ENCODE results near the gene KCTD19. TPM values are rescaled to one million over a fixed set of nuclear protein-coding genes. Genes with fewer than 3 reads are reported as not detected.

KCTD19 gene
- total RNA-seq, 1 experiment from 2014 or later = 5.7 TPM

DNA sequence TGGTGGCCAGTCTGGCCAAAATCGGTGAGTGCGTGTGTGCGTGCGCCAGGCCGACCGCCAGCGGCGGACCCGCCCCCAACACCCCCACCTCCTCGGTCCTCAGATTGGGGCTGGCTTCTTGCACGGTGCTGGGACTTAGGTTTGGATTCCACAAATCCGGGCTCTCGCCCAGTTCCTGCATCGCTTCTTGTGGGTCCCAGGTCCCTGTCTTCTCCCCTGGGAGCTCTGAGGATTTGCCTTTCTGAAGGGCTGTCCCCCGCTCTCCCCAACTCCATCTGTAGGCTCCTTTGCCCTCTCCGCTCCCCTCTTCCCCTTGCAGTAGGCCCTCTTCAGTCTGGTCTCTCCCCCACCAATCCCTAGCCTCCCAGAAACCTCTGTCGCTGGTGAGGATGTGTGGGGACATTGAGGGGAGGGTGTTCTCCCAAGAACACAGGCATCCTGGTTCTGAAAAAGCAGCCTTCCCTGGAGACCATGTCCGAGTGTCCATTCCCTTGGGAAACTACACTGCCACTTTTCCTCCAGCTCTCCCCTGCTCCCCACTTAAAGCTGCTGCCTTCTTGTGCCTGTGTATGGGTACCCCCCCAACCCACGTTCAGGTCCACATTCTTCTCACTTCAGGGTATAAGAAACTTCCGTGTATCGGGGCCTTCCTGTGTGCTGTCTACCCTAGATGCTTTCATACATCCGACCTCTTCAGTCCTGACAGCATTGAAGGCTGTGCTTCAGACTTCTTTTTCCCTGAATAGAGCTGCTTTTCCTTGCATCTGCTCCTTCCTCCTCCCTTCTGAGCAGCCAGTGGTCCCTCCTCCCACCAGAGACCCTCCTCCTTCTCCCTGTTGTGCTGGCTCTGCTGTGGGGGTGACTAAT lies 77.1 kb downstream of the KCTD19 start:
- in situ Hi-C loops (cut with HindIII; ENCODE audit: low pct_unique_long_range_greater_than_20kb, low sequenced_read_pairs) = no loop called here
- DNase-seq (ENCODE audit: low read depth) = no peak

DNA sequence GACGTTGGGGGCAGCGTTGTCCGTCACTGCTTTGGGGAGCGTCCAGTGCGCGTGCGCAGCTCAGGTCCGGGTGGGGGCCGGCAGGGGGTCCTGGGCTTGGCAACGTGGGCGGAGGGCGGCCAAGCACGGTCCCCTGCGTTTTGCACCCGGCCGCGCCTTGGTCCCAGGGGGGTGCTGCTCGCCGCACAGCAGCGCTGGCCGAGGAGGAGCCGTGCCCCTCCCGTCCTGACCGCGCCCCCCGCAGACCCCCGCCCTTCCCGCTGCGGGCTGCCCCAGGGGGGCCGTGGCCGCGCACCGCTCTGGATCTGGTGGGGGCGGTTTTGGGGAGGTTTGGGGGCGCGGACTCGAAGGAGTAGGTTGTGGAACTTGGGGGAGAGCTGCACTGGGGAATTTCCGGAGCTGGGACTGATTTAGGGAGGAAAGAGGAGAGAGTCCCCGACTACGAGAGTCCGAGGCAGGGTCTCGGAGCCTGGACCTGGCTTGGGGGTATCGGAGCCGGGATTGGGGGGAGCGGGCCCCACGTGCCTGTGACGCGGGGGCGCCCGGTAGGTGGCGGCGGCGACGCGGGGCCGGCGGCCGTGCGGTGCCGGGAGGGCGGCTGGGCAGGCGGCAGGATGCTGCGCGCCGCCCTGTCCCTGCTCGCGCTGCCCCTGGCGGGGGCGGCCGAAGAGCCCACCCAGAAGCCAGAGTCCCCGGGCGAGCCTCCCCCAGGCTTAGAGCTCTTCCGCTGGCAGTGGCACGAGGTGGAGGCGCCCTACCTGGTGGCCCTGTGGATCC lies 78.0 kb downstream of the KCTD19 start, which contains the start of gene SLC9A5:
TSS of gene SLC9A5 (plus strand) at position 579 of the 777 bp plus-strand sequence. CDS start at position 615, 36 bp downstream.
- DNase-seq (ENCODE audit: low read depth) = no peak
- in situ Hi-C loops (cut with HindIII; ENCODE audit: low pct_unique_long_range_greater_than_20kb, low sequenced_read_pairs) = no loop called here

DNA sequence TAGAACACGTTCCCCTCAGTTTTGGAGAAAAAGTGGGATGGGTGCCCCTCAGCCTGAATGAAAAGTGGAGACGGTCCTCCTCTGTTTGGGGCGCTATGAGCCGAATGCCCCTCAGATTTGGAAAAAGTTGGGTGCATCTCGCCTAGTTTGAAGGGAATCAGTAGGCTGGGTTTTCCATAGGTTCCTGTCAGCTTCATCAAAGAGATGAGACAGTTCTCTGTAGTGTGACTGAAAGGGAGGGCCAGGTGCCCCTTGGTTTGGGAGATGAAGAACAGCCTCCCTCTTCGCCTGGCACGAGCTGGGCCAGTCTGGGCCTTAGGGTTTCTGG lies 78.5 kb downstream of the KCTD19 start:
- in situ Hi-C loops (cut with HindIII; ENCODE audit: low pct_unique_long_range_greater_than_20kb, low sequenced_read_pairs) = no loop called here
- no peak for DNase-seq (ENCODE audit: low read depth)

DNA sequence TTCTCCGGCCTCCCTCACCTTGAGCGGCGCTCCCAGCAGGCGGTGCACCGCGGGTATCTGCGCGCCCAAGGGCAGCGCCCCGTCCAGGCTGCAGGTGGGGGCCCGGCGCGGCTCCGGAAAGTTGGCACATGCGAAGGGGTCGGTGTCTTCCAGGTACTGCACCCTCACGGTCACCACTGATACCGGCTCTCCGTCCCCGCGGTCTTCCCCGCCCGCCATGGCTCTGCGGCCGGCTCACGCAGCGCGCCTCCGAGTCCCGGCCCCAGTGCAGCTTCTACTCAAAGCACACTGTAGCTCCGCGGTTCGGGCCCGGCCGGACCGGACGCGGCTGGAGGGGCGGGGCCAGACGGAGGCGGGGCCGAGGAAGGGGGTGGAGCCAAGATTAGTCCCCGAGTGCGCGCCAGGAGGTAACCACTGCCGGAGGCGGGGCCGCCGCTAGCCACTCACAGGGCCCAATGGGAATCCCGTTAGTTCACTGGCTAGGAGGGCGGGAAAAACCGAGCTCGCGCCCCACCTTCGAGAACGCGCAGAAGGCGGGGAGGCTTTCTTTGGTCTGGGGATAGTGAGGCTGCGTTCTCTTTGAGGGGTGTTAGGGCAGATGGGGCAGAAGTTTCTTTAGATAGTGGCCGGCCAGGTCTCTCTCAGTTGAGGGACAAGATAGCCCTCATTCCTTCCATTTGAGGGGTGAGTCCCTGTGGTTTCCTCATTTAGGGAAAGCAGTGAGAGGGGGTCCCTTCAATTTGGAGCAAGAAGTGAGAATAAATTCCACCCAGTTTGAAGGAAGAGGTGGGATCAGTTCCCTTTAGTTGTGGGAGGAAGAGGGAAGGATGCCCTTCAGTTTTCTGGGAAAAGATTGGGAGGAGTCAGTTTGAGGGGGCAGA lies 79.1 kb downstream of the KCTD19 start, which contains the start of gene FHOD1:
TSS of gene FHOD1 (minus strand) at position 290 of the 881 bp plus-strand sequence. CDS start at position 219, 71 bp downstream.
- in situ Hi-C loops (cut with HindIII; ENCODE audit: low pct_unique_long_range_greater_than_20kb, low sequenced_read_pairs) = no loop called here
- peak; percentile 85 for DNase-seq (ENCODE audit: low read depth)

DNA sequence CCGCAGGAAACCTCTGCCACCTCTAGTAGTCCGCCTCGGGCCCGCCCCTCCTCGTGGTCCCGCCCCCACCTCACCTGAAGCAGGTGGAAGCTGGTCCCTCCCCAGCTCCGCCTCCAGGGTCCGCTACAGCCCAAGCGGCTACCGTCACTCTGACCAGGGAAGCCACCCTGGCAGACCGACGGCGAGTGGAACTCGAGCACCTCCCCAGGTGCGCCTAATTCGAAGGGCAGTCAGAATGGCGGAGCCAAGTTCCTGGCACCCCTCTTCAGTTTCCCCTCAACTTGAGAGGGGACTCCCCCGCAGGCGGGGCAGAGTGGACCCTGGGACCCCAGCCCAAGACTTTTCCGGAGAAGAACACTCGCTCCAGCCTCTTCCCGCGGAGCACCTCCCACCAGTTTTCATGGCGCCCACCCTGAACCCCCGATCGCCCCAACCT lies 79.8 kb downstream of the KCTD19 start:
- in situ Hi-C loops (cut with HindIII; ENCODE audit: low pct_unique_long_range_greater_than_20kb, low sequenced_read_pairs) = no loop called here
- no peak for DNase-seq (ENCODE audit: low read depth)

DNA sequence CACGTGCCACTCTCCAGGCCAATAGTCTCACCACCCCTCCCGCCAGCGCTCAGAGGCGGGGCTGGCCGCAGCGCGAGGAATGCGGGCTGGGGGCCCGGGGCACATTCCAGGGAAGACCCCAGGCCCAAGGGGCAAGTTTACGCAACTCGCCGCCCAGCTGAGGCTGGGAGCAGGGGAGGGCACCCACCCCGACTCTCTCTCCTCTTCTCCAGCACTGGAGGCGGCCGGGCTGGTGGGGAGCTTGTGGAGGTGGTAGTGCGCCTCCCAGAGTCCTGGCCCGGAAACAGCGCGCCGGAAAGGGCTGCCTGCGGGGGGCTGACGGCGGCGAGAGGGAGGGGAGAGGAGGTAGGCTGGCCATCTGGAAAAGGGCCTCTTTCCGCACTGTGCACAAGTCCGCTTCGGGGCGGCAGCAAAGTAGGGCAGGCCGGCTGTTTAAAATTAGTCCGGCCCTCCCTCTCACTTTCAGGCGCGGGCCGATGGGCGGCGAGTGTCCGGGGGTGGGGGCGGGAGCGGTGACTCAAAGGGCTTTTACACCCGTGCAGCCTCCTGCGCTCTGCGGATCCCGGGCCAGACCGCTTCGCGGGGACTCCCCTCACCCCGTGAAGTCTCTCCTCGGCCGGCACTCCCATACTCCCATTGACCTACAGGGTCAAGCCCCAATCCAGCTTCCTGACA lies 80.3 kb downstream of the KCTD19 start:
- in situ Hi-C loops (cut with HindIII; ENCODE audit: low pct_unique_long_range_greater_than_20kb, low sequenced_read_pairs) = no loop called here
- DNase-seq (ENCODE audit: low read depth) = peak; percentile 71

DNA sequence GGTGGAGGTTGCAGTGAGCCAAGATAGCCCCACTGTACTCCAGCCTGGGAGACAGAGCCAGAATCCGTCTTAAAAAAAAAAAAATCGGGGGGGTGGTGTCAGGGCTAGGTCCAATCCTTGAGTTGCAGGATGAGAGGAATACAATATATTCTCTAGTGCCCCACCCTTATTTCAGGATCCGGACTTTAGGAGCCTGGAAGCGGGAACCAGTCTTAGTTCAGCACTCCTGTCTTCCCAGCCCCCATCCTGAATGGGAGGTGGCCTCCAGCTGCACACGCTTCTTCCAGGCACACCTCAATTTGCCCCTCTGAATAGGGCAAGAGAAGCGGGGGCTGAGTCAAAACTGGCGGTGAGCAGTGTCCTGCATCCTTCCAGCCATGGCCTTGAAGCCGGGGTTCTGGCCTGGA lies 80.9 kb downstream of the KCTD19 start:
- in situ Hi-C loops (cut with HindIII; ENCODE audit: low pct_unique_long_range_greater_than_20kb, low sequenced_read_pairs) = no loop called here
- no peak for DNase-seq (ENCODE audit: low read depth)

DNA sequence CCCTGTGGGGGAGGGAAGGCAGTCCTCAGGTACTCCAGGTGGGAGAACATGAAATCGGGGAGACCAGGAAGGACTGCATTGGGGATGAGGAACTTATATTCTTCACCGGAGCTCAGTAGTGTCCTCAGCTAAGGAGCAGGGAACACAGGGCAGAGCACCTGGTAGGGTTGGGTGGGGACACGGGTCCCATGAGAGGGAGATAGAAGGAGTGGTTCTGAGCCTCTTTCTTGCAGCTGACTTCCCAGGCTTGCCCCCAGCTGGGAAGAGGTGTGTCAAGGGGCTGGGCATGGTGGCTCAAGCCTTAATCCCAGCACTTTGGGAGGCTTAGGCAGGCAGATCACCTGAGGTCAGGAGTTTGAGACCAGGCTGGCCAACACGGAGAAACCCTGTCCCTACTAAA lies 81.4 kb downstream of the KCTD19 start:
- no peak for DNase-seq (ENCODE audit: low read depth)
- in situ Hi-C loops (cut with HindIII; ENCODE audit: low pct_unique_long_range_greater_than_20kb, low sequenced_read_pairs) = no loop called here

DNA sequence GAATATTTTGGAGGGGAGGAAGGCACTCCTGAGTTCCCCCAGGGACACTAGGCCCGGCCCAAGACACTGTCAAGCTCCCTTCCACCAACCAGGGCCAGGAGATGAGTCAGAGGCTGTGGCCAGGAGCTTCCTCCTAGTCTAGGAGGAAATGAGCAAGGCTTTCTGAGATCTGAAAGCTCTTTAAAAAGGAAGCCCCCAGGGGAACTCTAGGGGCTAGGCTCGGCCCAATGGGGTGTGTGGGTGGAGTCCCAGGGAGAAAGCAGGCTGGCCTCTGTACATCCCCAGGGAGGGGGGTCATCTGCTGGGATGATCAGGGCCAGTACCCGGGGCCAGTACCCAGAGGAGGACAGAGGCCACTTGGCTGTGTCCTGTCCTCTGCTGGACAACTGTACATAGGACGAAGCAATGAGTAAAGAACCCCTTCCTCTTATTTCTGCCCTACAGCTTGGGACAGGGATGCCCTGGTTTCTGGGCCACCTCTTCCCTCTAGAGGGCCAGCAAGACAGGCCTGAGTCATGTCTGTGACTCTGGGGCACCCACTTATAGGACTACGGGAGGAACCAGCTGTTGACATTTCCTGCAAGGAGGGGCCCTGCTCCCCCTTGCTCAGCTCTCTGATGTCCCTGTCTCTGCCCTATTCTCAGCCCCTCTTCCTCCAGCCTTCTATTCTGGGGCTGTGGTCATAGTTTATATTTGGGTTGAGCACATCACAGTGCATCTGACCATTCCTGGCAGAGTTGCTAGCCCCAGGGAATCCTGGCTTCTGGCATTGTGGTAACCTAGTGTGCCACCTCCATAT lies 82.0 kb downstream of the KCTD19 start:
- in situ Hi-C loops (cut with HindIII; ENCODE audit: low pct_unique_long_range_greater_than_20kb, low sequenced_read_pairs) = no loop called here

DNA sequence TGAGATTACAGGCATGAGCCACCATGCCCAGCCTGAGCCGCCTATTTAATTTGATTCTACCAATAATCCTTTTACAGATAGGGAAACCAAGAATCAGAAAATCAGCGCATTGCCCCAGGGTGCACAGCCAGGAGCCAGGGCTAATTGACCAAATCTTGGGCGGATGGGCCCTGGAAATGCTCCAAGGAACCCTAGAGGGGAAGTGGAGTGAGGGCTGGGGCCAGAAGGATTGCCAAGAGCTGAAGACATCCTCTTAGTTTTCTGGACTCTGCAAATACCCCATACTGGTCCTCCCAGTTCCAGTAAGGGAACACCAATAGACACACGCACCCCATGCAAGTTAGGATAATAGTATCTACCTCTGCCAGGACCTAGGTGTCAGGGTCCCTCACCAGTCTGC lies 83.1 kb downstream of the KCTD19 start:
- no peak for DNase-seq (ENCODE audit: low read depth)
- in situ Hi-C loops (cut with HindIII; ENCODE audit: low pct_unique_long_range_greater_than_20kb, low sequenced_read_pairs) = no loop called here

More for the DNA sequence above, 82.0 kb downstream of the KCTD19 start:
- peak; percentile 70 for DNase-seq (ENCODE audit: low read depth)

DNA sequence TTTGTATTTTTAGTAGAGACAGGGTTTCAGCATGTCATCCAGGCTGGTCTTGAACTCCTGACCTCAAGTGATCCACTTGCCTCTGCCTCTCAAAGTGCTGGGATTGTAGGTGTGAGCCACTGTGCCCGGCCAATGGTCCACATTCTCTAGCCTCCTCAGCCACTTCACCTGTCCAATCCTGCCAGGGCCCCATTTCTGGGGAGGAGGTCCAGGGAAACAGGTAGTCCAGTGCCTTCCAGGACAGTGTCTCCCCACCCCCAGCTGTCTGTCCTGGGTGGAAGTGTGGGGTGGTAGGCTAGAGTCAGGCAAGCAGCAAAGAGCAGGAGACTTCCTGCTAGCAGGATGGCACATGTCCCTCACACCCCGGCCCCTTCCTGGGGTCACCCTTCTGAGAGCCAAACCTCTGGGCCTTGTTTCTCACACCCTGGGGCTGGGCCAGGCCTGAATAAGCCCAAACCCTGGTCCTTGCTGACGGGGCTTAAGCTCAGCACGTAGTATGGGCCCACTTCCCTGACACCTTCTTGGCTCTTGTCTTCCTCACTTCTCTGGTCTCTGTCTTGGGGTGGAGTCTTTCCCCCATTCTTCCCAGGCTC lies 84.3 kb downstream of the KCTD19 start:
- DNase-seq (ENCODE audit: low read depth) = no peak
- in situ Hi-C loops (cut with HindIII; ENCODE audit: low pct_unique_long_range_greater_than_20kb, low sequenced_read_pairs) = no loop called here

DNA sequence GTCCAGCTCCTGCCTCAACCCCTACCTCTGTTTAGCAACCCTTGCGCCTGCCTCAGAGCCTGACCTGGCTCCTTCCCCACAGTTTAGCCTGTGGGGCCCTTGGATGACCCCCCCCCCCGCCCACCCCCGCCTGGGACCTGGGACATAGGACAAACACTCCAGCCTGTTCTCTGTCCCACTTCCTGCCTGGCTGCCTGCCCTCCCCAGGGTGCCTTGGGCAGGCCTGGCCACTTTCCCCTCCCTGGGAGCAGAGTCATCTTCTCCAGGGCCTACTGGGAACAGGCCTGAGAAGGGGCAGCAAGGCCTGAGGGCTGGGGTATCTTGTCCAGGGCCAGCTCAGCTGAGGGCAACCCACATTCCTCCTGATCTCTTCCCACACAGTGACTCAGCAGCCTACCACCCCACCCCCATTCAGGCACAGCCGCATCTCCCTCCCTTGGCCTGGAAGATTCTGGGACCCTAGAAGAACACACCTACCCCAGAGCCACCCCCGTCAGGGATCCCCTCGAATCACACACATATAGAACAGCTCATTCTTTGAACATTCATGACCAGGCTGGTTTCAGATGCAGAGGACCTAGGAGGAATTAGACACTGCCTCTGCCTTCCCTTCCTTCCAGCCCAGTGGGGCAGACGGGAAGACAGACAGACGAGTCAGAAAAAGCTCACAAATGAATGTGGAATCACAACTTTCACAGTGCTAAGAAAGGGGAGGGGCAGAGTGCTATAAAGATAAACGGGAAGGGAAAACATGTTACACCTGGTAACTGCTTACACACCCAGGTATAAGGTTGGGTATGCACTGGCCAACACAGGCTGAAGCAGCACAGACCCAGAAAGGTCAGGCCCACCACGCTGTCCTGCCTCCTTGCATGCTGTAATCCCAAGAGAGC lies 85.3 kb downstream of the KCTD19 start:
- peak; percentile 52 for DNase-seq (ENCODE audit: low read depth)
- in situ Hi-C loops (cut with HindIII; ENCODE audit: low pct_unique_long_range_greater_than_20kb, low sequenced_read_pairs) = no loop called here

DNA sequence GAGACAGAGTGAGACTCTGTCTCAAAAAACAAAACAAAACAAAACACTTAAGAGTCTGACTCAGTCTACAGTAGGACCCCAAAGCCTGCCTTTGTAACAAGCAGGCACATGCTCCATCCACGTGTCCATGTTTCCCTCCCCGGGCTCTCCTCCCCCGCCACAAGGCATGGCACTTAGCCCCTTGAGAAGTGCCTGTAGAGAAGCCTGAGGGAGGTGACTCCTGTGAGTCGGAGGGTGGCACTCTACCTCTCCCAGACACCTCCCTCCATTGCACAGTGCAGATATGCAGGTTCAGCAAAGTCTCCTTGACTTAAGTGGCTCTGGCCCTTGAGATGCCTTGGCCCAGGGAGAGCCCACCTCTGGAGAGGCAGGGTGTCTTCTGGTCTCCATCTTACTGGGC lies 86.0 kb downstream of the KCTD19 start:
- in situ Hi-C loops (cut with HindIII; ENCODE audit: low pct_unique_long_range_greater_than_20kb, low sequenced_read_pairs) = no loop called here
- peak; percentile 19 for DNase-seq (ENCODE audit: low read depth)
